K562 (cell line): Measurements from ENCODE around the gene MTO1. TPM values are rescaled to one million over a fixed set of nuclear protein-coding genes. Genes with fewer than 3 reads are reported as not detected.

Source experiments
- ATAC-seq: fragments of 200-7000 bp; cut with Tn5 transposase; 3 replicates; pipeline ENCODE4 v1.9.1; 2020; ENCODE audit warnings: moderate library complexity
- BruUV-seq: library from RNA; stranded (reverse); fragments of 400-500 nt; replicated peaks from 2 replicates; lab custom pipeline; 2021; lab: Mats Ljungman, UMichigan
- CTCF ChIA-PET: fragments of 300-600 bp; formaldehyde crosslinking; extraction: SDS; loops from one replicate; lab custom pipeline; 2021; ENCODE audit warnings: low intra/inter-chr PET ratio; lab: Yijun Ruan, JAX
- POLR2A ChIA-PET: fragments of 300-600, 350-650 bp; sonication (Branson Sonifier 250); formaldehyde crosslinking; extraction: SDS; loops from one replicate; lab custom pipeline; 2021; ENCODE audit warnings: antibody characterized with exemption, inconsistent platforms; lab: Yijun Ruan, JAX
- DNase-seq, 4 experiments: peaks; one replicate each; pipeline versions ENCODE4 v3.0.0 to v3.0.0-alpha.2; 2011 to 2018; ENCODE audit warnings: low spot score in 3 of 4, mixed read lengths in 3 of 4; ENCODE audit errors: extremely low read depth in 1 of 4
- FAIRE-seq: peaks from 2 replicates; lab custom pipeline; 2011; peaks lifted over from hg19 to GRCh38; lab: Jason Lieb, UNC
- H2AFZ ChIP-seq: 2 replicates; pipeline ENCODE4 v1.6.0; 2011; ENCODE audit warnings: low read depth, low read length, control low read depth, inconsistent platforms
- H3K27ac ChIP-seq: fragments of 200-600 bp; 3 replicates; pipeline ENCODE4 v1.8.0; 2011; ENCODE audit warnings: low read depth, mild to moderate bottlenecking, control low read depth, inconsistent platforms, low read length, moderate library complexity, mixed read lengths; ENCODE audit errors: extremely low read depth
- H3K27me3 ChIP-seq, 2 experiments: fragments of 300-600 bp in 1 of 2; 2 replicates in 1 of 2; 3 replicates in 1 of 2; pipeline versions ENCODE4 v1.6.0 to v1.8.0; 2011; ENCODE audit warnings: inconsistent platforms in 2 of 2, low read length in 2 of 2, mild to moderate bottlenecking in 1 of 2, mixed read lengths in 1 of 2, moderate library complexity in 1 of 2; ENCODE audit not compliant: control insufficient read depth in 2 of 2, insufficient read depth in 2 of 2
- H3K36me3 ChIP-seq: fragments of 300-600 bp; 3 replicates; pipeline ENCODE4 v1.8.0; 2011; ENCODE audit warnings: mild to moderate bottlenecking, low read length, inconsistent platforms; ENCODE audit not compliant: control insufficient read depth, insufficient read depth
- H3K4me1 ChIP-seq, 2 experiments: fragments of 200-600 bp in 1 of 2; replicated peaks in 1 of 2; 2 replicates in 1 of 2; 3 replicates in 1 of 2; pipeline versions ENCODE4 v1.5.1 to v1.8.0; 2011; ENCODE audit warnings: inconsistent platforms in 2 of 2, low read length in 2 of 2, mild to moderate bottlenecking in 1 of 2, mixed read lengths in 1 of 2, moderate library complexity in 1 of 2; ENCODE audit not compliant: control insufficient read depth in 2 of 2, insufficient read depth in 2 of 2
- H3K4me2 ChIP-seq: 2 replicates; pipeline ENCODE4 v1.6.1; 2011; ENCODE audit warnings: low read length, control low read depth, inconsistent platforms, mixed read lengths; ENCODE audit not compliant: insufficient read depth
- H3K4me3 ChIP-seq: fragments of 200-600 bp; sonication (generic), shearing (Covaris generic); 2 replicates; pipeline ENCODE4 v1.5.1; 2016; ENCODE audit warnings: control low read depth, inconsistent platforms
- H3K79me2 ChIP-seq: fragments of 200-600 bp; 3 replicates; pipeline ENCODE4 v1.8.0; 2011; ENCODE audit warnings: low read length, inconsistent platforms; ENCODE audit not compliant: control insufficient read depth, insufficient read depth
- H3K9ac ChIP-seq, 2 experiments: 2 replicates each; pipeline versions ENCODE4 v1.6.0 to v1.6.1; 2011; ENCODE audit warnings: low read depth in 2 of 2, low read length in 2 of 2, control low read depth in 1 of 2, inconsistent platforms in 1 of 2, mild to moderate bottlenecking in 1 of 2, mixed read lengths in 1 of 2; ENCODE audit not compliant: insufficient read depth in 1 of 2
- H3K9me1 ChIP-seq: one replicate; pipeline ENCODE4 v1.6.0; 2011; ENCODE audit warnings: inconsistent platforms, mild to moderate bottlenecking, low read length, moderate library complexity; ENCODE audit not compliant: control insufficient read depth, insufficient read depth
- H3K9me3 ChIP-seq: replicated peaks from 2 replicates; pipeline ENCODE4 v1.5.1; 2011; ENCODE audit warnings: low read depth, low read length, inconsistent platforms; ENCODE audit not compliant: control insufficient read depth, insufficient read depth
- H4K20me1 ChIP-seq: replicated peaks from 2 replicates; pipeline ENCODE4 v1.6.1; 2011; ENCODE audit warnings: low read length, inconsistent platforms, mixed read lengths; ENCODE audit not compliant: control insufficient read depth, insufficient read depth
- CBFA2T3 ChIP-seq: fragments of 450-650 bp; IDR thresholded peaks from 2 replicates; pipeline ENCODE4 v1.6.1; 2017
- NR4A1 ChIP-seq, 2 experiments: fragments of 250-450 bp in 1 of 2; fragments of 450-650 bp in 1 of 2; sonication (Bioruptor Pico) in 1 of 2; IDR thresholded peaks; 2 replicates each; pipeline versions ENCODE4 v1.4.0 to v1.6.1; 2016 to 2020; ENCODE audit warnings: mild to moderate bottlenecking in 2 of 2, missing compliant biosample characterization in 1 of 2, missing genetic modification characterization in 1 of 2, moderate library complexity in 1 of 2
- PCBP1 ChIP-seq: fragments of 200-400 bp; formaldehyde crosslinking; IDR thresholded peaks from 2 replicates; pipeline ENCODE4 v1.6.1; 2018; ENCODE audit warnings: mild to moderate bottlenecking, low read depth, low read length; ENCODE audit not compliant: poor library complexity, severe bottlenecking
- SAFB2 ChIP-seq: fragments of 200-400 bp; formaldehyde crosslinking; IDR thresholded peaks from 2 replicates; pipeline ENCODE4 v1.6.1; 2018; ENCODE audit warnings: borderline replicate concordance, low read length, low read depth, moderate library complexity; ENCODE audit not compliant: severe bottlenecking
- SIN3A ChIP-seq, 2 experiments: fragments of 150-350 bp in 1 of 2; IDR thresholded peaks; 2 replicates each; pipeline ENCODE4 v1.6.1; 2011 to 2016; ENCODE audit warnings: borderline replicate concordance in 2 of 2, low read depth in 2 of 2, low read length in 2 of 2, mild to moderate bottlenecking in 2 of 2, moderate library complexity in 2 of 2; ENCODE audit not compliant: control insufficient read depth in 1 of 2
- SREBF2 ChIP-seq: sonication (generic); formaldehyde crosslinking; IDR thresholded peaks from 2 replicates; pipeline ENCODE4 v1.4.0; 2020; ENCODE audit warnings: mild to moderate bottlenecking, missing genetic modification reagents
- TOE1 ChIP-seq, 2 experiments: fragments of 450-650 bp in 1 of 2; sonication (generic) in 1 of 2; formaldehyde crosslinking in 1 of 2; IDR thresholded peaks; 2 replicates each; pipeline versions ENCODE4 v1.7.1 to v1.8.0; 2016 to 2022; ENCODE audit warnings: borderline replicate concordance in 2 of 2, mild to moderate bottlenecking in 2 of 2, antibody characterized with exemption in 1 of 2, inconsistent platforms in 1 of 2, low read depth in 1 of 2, missing genetic modification reagents in 1 of 2, moderate library complexity in 1 of 2
- ZBTB8A ChIP-seq: fragments of 450-650 bp; IDR thresholded peaks from 2 replicates; pipeline ENCODE4 v1.6.1; 2018; ENCODE audit warnings: mild to moderate bottlenecking, moderate library complexity; ENCODE audit not compliant: partially characterized antibody
- ZNF445 ChIP-seq: fragments of 250-450 bp; sonication (Bioruptor Pico); IDR thresholded peaks from 2 replicates; pipeline ENCODE4 v1.4.0; 2020; ENCODE audit warnings: low read depth, mild to moderate bottlenecking, moderate library complexity
- ZNF561 ChIP-seq: fragments of 450-650 bp; formaldehyde crosslinking; conservative IDR thresholded peaks from 2 replicates; pipeline ENCODE4 v1.4.0; 2020; ENCODE audit warnings: mild to moderate bottlenecking, moderate library complexity
- ZNF785 ChIP-seq: fragments of 250-450 bp; sonication (Bioruptor Pico); IDR thresholded peaks from 2 replicates; pipeline ENCODE4 v1.4.0; 2020; ENCODE audit warnings: mild to moderate bottlenecking
- WGBS: fragments of 100-300 bp; shearing (Covaris generic); methylation state at CpG from one replicate; pipeline ENCODE4 v1.1.6; 2016; ENCODE audit warnings: low coverage, mixed read lengths; ENCODE audit not compliant: insufficient coverage; ENCODE audit errors: missing lambda C conversion rate; 5-methylcytosine and 5-hydroxymethylcytosine counted together
- in situ Hi-C: fragments of 300-500 bp; cut with MboI; formaldehyde crosslinking; loops from 4 replicates; pipeline ENCODE4 v1.15.0; 2018; ENCODE audit warnings: inconsistent platforms, mixed read lengths
- intact Hi-C: fragments of 100-400 bp; cut with micrococcal nuclease; formaldehyde crosslinking; loops from 2 replicates; pipeline ENCODE4 v1.14.2; 2022
- polyA plus RNA-seq, 8 experiments: library from polyadenylated mRNA; depleted of rRNA in 4 of 8; stranded (reverse) in 5 of 8; unstranded in 3 of 8; fragments of >200 nt; fragmentation: Nextera tagmentation in 2 of 8; fragmentation: Illumina TruSeq in 1 of 8; extraction: Ambion mirVana in 2 of 8; extraction: Trizol in 1 of 8; gene quantifications; 2 replicates each; pipeline versions ENCODE4 v1.2.1 to v1.2.3, GENCODE V29; 2011 to 2014; ENCODE audit warnings: inconsistent platforms in 1 of 8, missing spikeins in 1 of 8
- total RNA-seq, 7 experiments: library from RNA; depleted of rRNA in 6 of 7; stranded (reverse); fragments of >200 nt in 6 of 7; fragmentation: Illumina TruSeq in 2 of 7; extraction: Trizol in 2 of 7; gene quantifications; 2 replicates each; pipeline versions ENCODE4 v1.2.1 to v1.2.3, GENCODE V29; 2011 to 2021; ENCODE audit warnings: low replicate concordance in 1 of 7
- TF ChIP-seq, protein P1 (sequence below): fragments of 450-650 bp; IDR thresholded peaks from 2 replicates; pipeline ENCODE4 v1.6.1; 2017; ENCODE audit warnings: antibody characterized with exemption
- TF ChIP-seq, protein P2 (sequence below), 2 experiments: fragments of 450-650 bp; conservative IDR thresholded peaks; 2 replicates each; pipeline ENCODE4 v1.6.1; 2017; ENCODE audit warnings: mild to moderate bottlenecking in 2 of 2, moderate library complexity in 2 of 2

Gene MTO1
- total and polyA plus RNA-seq, 9 of the 15 experiments (the other 6 are each of a cell fraction or from before 2014, with no cell fraction given) = 33.4 to 62.3 (median 50.6) TPM

DNA sequence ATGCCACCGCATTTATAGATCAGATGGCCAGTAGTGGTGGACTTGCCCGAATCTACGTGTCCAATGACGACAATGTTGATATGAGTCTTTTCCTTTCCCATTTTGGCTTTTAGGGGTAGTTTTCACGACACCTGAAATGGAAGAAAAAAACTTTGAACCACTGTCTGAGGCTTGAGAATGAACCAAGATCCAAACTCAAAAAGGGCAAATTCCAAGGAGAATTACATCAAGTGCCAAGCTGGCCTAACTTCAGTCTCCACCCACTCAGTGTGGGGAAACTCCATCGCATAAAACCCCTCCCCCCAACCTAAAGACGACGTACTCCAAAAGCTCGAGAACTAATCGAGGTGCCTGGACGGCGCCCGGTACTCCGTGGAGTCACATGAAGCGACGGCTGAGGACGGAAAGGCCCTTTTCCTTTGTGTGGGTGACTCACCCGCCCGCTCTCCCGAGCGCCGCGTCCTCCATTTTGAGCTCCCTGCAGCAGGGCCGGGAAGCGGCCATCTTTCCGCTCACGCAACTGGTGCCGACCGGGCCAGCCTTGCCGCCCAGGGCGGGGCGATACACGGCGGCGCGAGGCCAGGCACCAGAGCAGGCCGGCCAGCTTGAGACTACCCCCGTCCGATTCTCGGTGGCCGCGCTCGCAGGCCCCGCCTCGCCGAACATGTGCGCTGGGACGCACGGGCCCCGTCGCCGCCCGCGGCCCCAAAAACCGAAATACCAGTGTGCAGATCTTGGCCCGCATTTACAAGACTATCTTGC lies 58.6 kb downstream of the MTO1 start (continued):
- no peak; a peak in 1 of 4 replicates for TF ChIP-seq SIN3A (IDR thresholded peaks at IDR 0.05; ENCODE audit: borderline replicate concordance in 2 of 2, control insufficient read depth in 1 of 2, low read depth in 2 of 2, low read length in 2 of 2)
- no peak for TF ChIP-seq NR4A1 (CRISPR knock-in tag; IDR thresholded peaks at IDR 0.05)
- peak; percentile 40; the same call in 1 of the 2 replicates for TF ChIP-seq NR4A1 (tag; IDR thresholded peaks at IDR 0.05)
- TF ChIP-seq SREBF2 (CRISPR knock-in tag) = 0 out of 2 replicates have a peak, but pooled peaks have one; percentile 53
- TF ChIP-seq CBFA2T3 = no peak
- TF ChIP-seq ZNF785 (CRISPR knock-in tag) = no peak
- no peak for TF ChIP-seq TOE1 (IDR thresholded peaks at IDR 0.05; ENCODE audit: borderline replicate concordance)
- peak; percentile 19; the same call in 1 of the 2 replicates for TF ChIP-seq TOE1 (CRISPR knock-in tag; IDR thresholded peaks at IDR 0.05; ENCODE audit: borderline replicate concordance, low read depth)

DNA sequence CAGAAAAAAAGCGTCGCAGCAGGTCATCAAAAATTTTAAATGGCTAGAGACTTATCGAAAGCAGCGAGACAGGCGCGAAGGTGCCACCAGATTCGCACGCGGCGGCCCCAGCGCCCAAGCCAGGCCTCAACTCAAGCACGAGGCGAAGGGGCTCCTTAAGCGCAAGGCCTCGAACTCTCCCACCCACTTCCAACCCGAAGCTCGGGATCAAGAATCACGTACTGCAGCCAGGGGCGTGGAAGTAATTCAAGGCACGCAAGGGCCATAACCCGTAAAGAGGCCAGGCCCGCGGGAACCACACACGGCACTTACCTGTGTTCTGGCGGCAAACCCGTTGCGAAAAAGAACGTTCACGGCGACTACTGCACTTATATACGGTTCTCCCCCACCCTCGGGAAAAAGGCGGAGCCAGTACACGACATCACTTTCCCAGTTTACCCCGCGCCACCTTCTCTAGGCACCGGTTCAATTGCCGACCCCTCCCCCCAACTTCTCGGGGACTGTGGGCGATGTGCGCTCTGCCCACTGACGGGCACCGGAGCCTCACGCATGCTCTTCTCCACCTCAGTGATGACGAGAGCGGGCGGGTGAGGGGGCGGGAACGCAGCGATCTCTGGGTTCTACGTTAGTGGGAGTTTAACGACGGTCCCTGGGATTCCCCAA lies 59.3 kb downstream of the MTO1 start, which contains the start of gene EEF1A1:
Gene EEF1A1, minus strand, starts transcription at position 345 of the 663 bp plus-strand sequence. CDS start 1,006 bp downstream, outside the sequence.
- Histone ChIP-seq H3K9me1 (no peaks in the 10 kb centered on the region), H3K4me1 (peaks cover 2 to 6% of the 10 kb centered on the region in 2 experiments; a peak in 3 of 5 replicates), H3K9me3 (no peaks in the 10 kb centered on the region), H3K9ac (peak within 1 kb of the TSS; percentile 99 to 100), H3K4me3 (peak within 1 kb of the TSS; percentile 80), H4K20me1 (peaks cover 31% of the 10 kb centered on the region), H3K36me3 (peaks cover 47% of the 10 kb centered on the region), H3K4me2 (peak within 1 kb of the TSS; percentile 92), H3K27me3 (no peaks in the 10 kb centered on the region), H2AFZ (peak within 1 kb of the TSS; percentile 82), H3K79me2 (peaks cover 75% of the 10 kb centered on the region), H3K27ac (peak within 1 kb of the TSS; percentile 96)
- POLR2A ChIA-PET = interaction anchor here (0.5 to 5.2 kb wide), 48 partner anchors 8 to 960 kb away, joined by 3 to 91 read pairs (median 4); partner anchors contain the start of genes MTO1 and SLC17A5
- FAIRE-seq (peak; percentile 87), DNase-seq (peak; percentile 78 to 99 (median 86)), ATAC-seq (peak; percentile 75)
- in situ Hi-C loops (loop anchor here (5.0 kb wide), 1 partner anchor 66 kb away; no protein-coding TSS in a partner anchor), intact Hi-C loops (loop anchor here (1.0 to 10.0 kb wide), 4 partner anchors 44 to 1764 kb away; partner anchors contain the start of gene TMEM30A)
- under 1% methylated on average over 44 of the region's 53 CpGs for WGBS
- CTCF ChIA-PET = interaction anchor here (0.6 to 1.8 kb wide), 2 partner anchors 44 to 89 kb away, joined by 3 to 4 read pairs; no protein-coding TSS in a partner anchor
- BruUV-seq = no TSS peak
- TF ChIP-seq SAFB2 = no peak
- peak; percentile 60 for TF ChIP-seq PCBP1
- TF ChIP-seq, protein P1, sequence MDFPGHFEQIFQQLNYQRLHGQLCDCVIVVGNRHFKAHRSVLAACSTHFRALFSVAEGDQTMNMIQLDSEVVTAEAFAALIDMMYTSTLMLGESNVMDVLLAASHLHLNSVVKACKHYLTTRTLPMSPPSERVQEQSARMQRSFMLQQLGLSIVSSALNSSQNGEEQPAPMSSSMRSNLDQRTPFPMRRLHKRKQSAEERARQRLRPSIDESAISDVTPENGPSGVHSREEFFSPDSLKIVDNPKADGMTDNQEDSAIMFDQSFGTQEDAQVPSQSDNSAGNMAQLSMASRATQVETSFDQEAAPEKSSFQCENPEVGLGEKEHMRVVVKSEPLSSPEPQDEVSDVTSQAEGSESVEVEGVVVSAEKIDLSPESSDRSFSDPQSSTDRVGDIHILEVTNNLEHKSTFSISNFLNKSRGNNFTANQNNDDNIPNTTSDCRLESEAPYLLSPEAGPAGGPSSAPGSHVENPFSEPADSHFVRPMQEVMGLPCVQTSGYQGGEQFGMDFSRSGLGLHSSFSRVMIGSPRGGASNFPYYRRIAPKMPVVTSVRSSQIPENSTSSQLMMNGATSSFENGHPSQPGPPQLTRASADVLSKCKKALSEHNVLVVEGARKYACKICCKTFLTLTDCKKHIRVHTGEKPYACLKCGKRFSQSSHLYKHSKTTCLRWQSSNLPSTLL = no peak
- TF ChIP-seq ZNF445 = no peak; the same call in 1 of the 2 replicates
- no peak for TF ChIP-seq ZBTB8A
- no peak for TF ChIP-seq ZNF561 (CRISPR knock-in tag)
- TF ChIP-seq, protein P2, sequence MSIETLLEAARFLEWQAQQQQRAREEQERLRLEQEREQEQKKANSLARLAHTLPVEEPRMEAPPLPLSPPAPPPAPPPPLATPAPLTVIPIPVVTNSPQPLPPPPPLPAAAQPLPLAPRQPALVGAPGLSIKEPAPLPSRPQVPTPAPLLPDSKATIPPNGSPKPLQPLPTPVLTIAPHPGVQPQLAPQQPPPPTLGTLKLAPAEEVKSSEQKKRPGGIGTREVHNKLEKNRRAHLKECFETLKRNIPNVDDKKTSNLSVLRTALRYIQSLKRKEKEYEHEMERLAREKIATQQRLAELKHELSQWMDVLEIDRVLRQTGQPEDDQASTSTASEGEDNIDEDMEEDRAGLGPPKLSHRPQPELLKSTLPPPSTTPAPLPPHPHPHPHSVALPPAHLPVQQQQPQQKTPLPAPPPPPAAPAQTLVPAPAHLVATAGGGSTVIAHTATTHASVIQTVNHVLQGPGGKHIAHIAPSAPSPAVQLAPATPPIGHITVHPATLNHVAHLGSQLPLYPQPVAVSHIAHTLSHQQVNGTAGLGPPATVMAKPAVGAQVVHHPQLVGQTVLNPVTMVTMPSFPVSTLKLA (conservative IDR thresholded peaks at IDR 0.05) = peak; percentile 73 to 79
